ENCODE data around the gene FBXL16. TPM values are rescaled to one million over a fixed set of nuclear protein-coding genes. Genes with fewer than 3 reads are reported as not detected.
A peak's percentile ranks its signal among the peaks of the same experiment; 100 is the strongest.

The FBXL16 gene
- total RNA-seq, 6 donors from 2014 or later = 1.0 to 8.1 (median 4.1) TPM

DNA sequence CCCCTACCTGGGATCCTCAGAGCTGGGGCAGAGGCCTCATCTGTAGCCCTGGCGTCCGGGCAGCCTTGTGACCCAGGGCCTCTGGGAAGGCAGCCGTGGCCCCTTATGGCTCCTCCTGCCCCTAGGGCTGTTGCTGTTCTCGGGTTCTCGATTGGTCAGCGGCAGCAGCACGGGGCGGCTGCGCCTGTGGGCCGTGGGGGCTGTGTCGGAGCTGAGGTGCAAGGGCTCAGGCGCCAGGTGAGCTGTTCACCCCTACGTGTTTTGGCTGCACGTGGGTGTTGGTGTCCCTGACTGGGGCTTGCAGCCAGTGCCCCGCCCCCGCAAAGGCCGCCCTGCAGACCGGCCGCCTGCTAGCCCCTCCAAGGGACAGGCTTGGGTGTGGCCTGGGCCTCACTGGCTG, 43.5 kb downstream of the FBXL16 start:
- Histone ChIP-seq H3K27me3 (no peaks in the 10 kb centered on the region), H3K9me3 (no peaks in the 10 kb centered on the region), H3K4me1 (peaks cover 13 to 22% (median 14%) of the 10 kb centered on the region in 4 donors), H3K36me3 (peaks cover 0 to 17% (median 7%) of the 10 kb centered on the region in 4 donors), H3K27ac (no peak overlapping the region), H3K4me3 (no peak overlapping the region)
- TF ChIP-seq, protein P1, sequence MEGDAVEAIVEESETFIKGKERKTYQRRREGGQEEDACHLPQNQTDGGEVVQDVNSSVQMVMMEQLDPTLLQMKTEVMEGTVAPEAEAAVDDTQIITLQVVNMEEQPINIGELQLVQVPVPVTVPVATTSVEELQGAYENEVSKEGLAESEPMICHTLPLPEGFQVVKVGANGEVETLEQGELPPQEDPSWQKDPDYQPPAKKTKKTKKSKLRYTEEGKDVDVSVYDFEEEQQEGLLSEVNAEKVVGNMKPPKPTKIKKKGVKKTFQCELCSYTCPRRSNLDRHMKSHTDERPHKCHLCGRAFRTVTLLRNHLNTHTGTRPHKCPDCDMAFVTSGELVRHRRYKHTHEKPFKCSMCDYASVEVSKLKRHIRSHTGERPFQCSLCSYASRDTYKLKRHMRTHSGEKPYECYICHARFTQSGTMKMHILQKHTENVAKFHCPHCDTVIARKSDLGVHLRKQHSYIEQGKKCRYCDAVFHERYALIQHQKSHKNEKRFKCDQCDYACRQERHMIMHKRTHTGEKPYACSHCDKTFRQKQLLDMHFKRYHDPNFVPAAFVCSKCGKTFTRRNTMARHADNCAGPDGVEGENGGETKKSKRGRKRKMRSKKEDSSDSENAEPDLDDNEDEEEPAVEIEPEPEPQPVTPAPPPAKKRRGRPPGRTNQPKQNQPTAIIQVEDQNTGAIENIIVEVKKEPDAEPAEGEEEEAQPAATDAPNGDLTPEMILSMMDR (IDR thresholded peaks at IDR 0.05) = no peak
- TF ChIP-seq POLR2AphosphoS5 (IDR thresholded peaks at IDR 0.05) = no peak
- no peak for TF ChIP-seq EP300 (IDR thresholded peaks at IDR 0.05)
- no peak for TF ChIP-seq POLR2A (IDR thresholded peaks at IDR 0.05)
- 91 to 100% methylated on average over 4 to 11 of the region's 19 CpGs for WGBS, 2 donors
- ATAC-seq (ENCODE audit: low FRiP score in 2 of 2) (no peak), DNase-seq (no peak)

DNA sequence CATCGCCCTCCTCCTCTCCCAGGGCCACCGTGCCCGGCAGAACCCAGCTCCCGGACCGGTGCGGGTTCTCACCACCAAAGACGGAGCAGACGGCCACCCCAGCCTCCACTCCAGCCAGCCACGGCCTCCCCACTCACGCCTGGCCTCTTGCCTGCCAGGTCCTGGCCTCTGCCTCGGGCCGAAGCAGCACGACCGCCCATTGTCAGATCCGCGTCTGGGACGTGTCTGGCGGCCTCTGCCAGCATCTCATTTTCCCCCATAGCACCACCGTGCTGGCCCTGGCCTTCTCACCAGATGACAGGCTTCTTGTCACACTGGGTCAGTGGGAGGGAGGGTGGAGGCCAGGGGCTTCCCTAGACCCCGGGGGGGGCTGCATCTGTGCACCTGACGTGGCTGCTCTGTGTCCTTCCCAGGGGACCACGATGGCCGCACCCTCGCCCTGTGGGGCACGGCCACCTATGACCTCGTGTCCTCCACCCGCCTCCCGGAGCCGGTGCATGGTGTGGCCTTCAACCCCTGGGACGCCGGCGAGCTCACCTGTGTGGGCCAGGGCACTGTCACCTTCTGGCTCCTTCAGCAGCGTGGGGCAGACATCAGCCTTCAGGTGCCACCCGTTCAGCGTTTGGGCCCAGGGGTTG, 44.3 kb downstream of the FBXL16 start:
- H3K27me3 ChIP-seq = no peaks in the 10 kb centered on the region
- H3K4me3 ChIP-seq = peak overlapping the region in 3 of 4 donors; percentile 22 to 39 (median 30)
- peak overlapping the region in 3 of 4 donors; percentile 64 to 79 (median 78) for H3K27ac ChIP-seq
- no peaks in the 10 kb centered on the region for H3K9me3 ChIP-seq
- ATAC-seq (ENCODE audit: low FRiP score in 2 of 2) (no peak), DNase-seq (no peak)
- TF ChIP-seq EP300 (IDR thresholded peaks at IDR 0.05) (no peak), POLR2A (IDR thresholded peaks at IDR 0.05) (no peak), POLR2AphosphoS5 (IDR thresholded peaks at IDR 0.05) (no peak)
- TF ChIP-seq, protein P1 (IDR thresholded peaks at IDR 0.05) = peak in 1 of 6 experiments; percentile 6
- WGBS, 2 donors = 51 to 67% methylated on average over 25 to 34 of the region's 35 CpGs
- peaks cover 13 to 20% (median 14%) of the 10 kb centered on the region in 4 donors for H3K4me1 ChIP-seq
- H3K36me3 ChIP-seq = peaks cover 0 to 23% (median 7%) of the 10 kb centered on the region in 4 donors

DNA sequence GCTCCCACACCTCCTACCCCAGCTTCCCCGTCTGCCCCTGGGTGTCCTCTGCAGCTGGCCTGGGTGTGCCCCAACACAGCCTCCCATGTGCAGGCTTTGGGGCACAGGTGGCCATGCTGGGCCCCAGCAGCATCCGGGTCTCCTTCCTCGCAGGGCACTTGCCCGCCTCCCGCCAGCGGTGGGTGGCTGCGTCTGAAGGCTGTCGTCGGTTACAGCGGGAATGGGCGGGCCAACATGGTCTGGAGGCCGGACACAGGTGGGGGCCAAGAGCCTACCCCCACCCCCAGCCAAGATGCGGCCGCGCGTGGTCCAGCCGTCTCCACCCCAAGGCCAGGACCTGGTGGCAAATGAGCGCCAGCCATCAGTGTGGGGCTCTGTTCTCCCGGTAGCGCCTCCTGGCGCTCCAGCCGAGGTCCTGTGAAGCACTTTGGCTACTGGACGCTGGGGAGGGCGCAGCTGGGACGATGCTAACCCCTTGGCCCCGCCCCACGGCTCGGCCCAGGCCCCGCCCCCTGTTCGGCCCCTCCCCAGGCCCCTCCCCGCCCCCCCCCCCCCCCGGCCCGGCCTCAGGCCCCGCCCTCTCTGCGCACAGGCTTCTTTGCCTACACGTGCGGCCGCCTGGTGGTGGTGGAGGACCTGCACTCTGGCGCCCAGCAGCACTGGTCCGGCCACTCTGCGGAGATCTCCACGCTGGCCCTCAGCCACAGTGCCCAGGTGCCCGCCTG, 45.0 kb downstream of the FBXL16 start:
- peak overlapping the region; percentile 55 to 79 (median 71) for H3K27ac ChIP-seq
- ATAC-seq (ENCODE audit: low FRiP score in 2 of 2) = peak; percentile 91 to 93
- WGBS, 2 donors = 0 to 17% methylated on average over 2 to 5 of the region's 43 CpGs
- peak; percentile 94 to 96 for DNase-seq
- H3K4me1 ChIP-seq = peaks cover 13 to 20% (median 14%) of the 10 kb centered on the region in 4 donors
- H3K4me3 ChIP-seq = peak overlapping the region in 3 of 4 donors; percentile 22 to 39 (median 30)
- H3K27me3 ChIP-seq = no peaks in the 10 kb centered on the region
- no peaks in the 10 kb centered on the region for H3K9me3 ChIP-seq
- TF ChIP-seq, protein P1 (IDR thresholded peaks at IDR 0.05) = peak; percentile 67 to 83 (median 72)
- peak in 1 of 2 donors; percentile 1 for TF ChIP-seq POLR2AphosphoS5 (IDR thresholded peaks at IDR 0.05)
- no peak for TF ChIP-seq POLR2A (IDR thresholded peaks at IDR 0.05)
- TF ChIP-seq EP300 (IDR thresholded peaks at IDR 0.05) = no peak
- H3K36me3 ChIP-seq = peaks cover 0 to 29% (median 9%) of the 10 kb centered on the region in 4 donors

DNA sequence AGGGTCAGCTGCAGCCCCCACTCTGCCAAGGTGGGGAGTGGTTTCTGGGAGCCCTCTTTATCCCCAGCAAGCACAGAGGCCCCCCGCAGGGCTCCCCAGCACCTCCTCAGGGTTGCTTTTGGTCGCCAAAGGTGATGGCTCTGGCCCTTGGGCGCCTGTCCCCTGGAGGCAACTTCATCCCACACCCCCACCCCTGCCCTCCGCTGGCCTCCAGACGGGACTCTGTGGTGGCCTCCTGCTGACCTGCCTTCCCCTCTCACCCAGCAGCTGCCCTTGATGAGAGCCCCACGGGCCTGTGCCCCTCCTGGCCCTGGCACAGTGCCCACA, 45.5 kb downstream of the FBXL16 start:
- TF ChIP-seq POLR2AphosphoS5 (IDR thresholded peaks at IDR 0.05) = no peak
- no peak for TF ChIP-seq EP300 (IDR thresholded peaks at IDR 0.05)
- TF ChIP-seq, protein P1 (IDR thresholded peaks at IDR 0.05) = no peak
- no peak for TF ChIP-seq POLR2A (IDR thresholded peaks at IDR 0.05)
- WGBS, 2 donors = 55 to 63% methylated on average over 5 to 6 of the region's 6 CpGs
- Histone ChIP-seq H3K27me3 (no peaks in the 10 kb centered on the region), H3K36me3 (peaks cover 0 to 34% (median 11%) of the 10 kb centered on the region in 4 donors), H3K4me1 (peaks cover 13 to 20% (median 14%) of the 10 kb centered on the region in 4 donors), H3K27ac (peak overlapping the region; percentile 54 to 79 (median 60)), H3K9me3 (no peaks in the 10 kb centered on the region), H3K4me3 (peak overlapping the region in 1 of 4 donors; percentile 39)
- DNase-seq (no peak), ATAC-seq (ENCODE audit: low FRiP score in 2 of 2) (no peak)

Data from upper lobe of left lung (tissue), 6 donors.